ENCODE data around the gene BTBD16.

Gene BTBD16

GRCh38 chr10:122276611-122277208 is 5.6 kb downstream of the BTBD16 start:
- no peak for DNase-seq

- no peak for DNase-seq
Measured at GRCh38 chr10:122277526-122278136, 6.5 kb downstream of the BTBD16 start.

- DNase-seq, result peak in 1 of 2 experiments; percentile 6
Measured at GRCh38 chr10:122279725-122280141, 8.6 kb downstream of the BTBD16 start.

- no peak for DNase-seq
Measured at GRCh38 chr10:122280156-122280555, 9.1 kb downstream of the BTBD16 start.

- no peak for DNase-seq
Measured at GRCh38 chr10:122281018-122281626, 10.0 kb downstream of the BTBD16 start.

GRCh38 chr10:122281751-122282150 is 10.7 kb downstream of the BTBD16 start:
- no peak for DNase-seq

- no peak for DNase-seq
Measured at GRCh38 chr10:122282253-122282671, 11.2 kb downstream of the BTBD16 start.

- no peak for DNase-seq
Measured at GRCh38 chr10:122282909-122283308, 11.8 kb downstream of the BTBD16 start.

- DNase-seq, result no peak
Measured at GRCh38 chr10:122285506-122286444, 14.7 kb downstream of the BTBD16 start.

- no peak for DNase-seq
Measured at GRCh38 chr10:122286867-122287266, 15.8 kb downstream of the BTBD16 start.

GRCh38 chr10:122287570-122287969 is 16.5 kb downstream of the BTBD16 start:
- no peak for DNase-seq

- no peak for DNase-seq
Measured at GRCh38 chr10:122288262-122288661, 17.2 kb downstream of the BTBD16 start.

GRCh38 chr10:122288917-122289316 is 17.8 kb downstream of the BTBD16 start:
- DNase-seq, result no peak

- no peak for DNase-seq
Measured at GRCh38 chr10:122290334-122290733, 19.2 kb downstream of the BTBD16 start.

GRCh38 chr10:122290833-122291532 is 19.9 kb downstream of the BTBD16 start:
- DNase-seq, result no peak

- no peak for DNase-seq
Measured at GRCh38 chr10:122291739-122292138, 20.6 kb downstream of the BTBD16 start.

- DNase-seq, result no peak
Measured at GRCh38 chr10:122292376-122292775, 21.3 kb downstream of the BTBD16 start.

GRCh38 chr10:122293156-122293960 is 22.3 kb downstream of the BTBD16 start:
- DNase-seq, result no peak

GRCh38 chr10:122293961-122294380 is 22.9 kb downstream of the BTBD16 start:
- DNase-seq, result no peak

- DNase-seq, result no peak
Measured at GRCh38 chr10:122294511-122295450, 23.7 kb downstream of the BTBD16 start.

GRCh38 chr10:122295451-122295809 is 24.3 kb downstream of the BTBD16 start:
- DNase-seq, result no peak

Data from NCI-H2081 (cell line).